Thyroid gland (tissue), 4 donors: Measurements from ENCODE around the gene THAP4.

Experiments used
- POLR2A ChIP-seq, 2 donors: fragments of 450-650 bp; IDR thresholded peaks; one replicate each; pipeline ENCODE4 v1.6.1; 2017; ENCODE audit warnings: antibody characterized with exemption in 2 of 2, mild to moderate bottlenecking in 2 of 2, moderate library complexity in 1 of 2
- TF ChIP-seq, protein P1 (sequence below), 6 experiments: fragments of 200-600 bp in 3 of 6; fragments of 450-650 bp in 3 of 6; sonication (generic) in 3 of 6; IDR thresholded peaks; one replicate each; pipeline ENCODE4 v1.5.1; 2016 to 2019; ENCODE audit warnings: antibody characterized with exemption in 6 of 6, mild to moderate bottlenecking in 2 of 6, inconsistent platforms in 1 of 6, moderate library complexity in 1 of 6

DNA sequence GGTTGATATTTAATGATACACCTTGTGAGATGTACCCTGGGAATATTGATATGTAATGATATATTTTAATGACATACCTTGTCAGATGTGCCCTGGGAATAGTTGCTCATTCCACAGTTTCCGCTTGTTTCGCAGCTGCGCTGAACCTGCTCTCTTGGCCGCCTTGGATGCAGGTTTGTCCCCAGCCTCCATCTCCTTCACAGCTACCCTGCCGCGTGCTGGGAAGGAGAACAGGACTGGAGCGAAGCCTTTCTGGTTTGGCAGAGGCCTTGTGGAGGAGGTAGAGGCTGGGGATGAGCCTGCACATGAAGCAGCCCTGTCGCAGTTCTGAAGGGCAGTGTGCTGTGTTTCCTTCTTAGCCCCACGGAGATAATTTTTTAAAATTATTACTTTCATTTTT lies 15.2 kb upstream of the THAP4 start:
- TF ChIP-seq, protein P1, sequence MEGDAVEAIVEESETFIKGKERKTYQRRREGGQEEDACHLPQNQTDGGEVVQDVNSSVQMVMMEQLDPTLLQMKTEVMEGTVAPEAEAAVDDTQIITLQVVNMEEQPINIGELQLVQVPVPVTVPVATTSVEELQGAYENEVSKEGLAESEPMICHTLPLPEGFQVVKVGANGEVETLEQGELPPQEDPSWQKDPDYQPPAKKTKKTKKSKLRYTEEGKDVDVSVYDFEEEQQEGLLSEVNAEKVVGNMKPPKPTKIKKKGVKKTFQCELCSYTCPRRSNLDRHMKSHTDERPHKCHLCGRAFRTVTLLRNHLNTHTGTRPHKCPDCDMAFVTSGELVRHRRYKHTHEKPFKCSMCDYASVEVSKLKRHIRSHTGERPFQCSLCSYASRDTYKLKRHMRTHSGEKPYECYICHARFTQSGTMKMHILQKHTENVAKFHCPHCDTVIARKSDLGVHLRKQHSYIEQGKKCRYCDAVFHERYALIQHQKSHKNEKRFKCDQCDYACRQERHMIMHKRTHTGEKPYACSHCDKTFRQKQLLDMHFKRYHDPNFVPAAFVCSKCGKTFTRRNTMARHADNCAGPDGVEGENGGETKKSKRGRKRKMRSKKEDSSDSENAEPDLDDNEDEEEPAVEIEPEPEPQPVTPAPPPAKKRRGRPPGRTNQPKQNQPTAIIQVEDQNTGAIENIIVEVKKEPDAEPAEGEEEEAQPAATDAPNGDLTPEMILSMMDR (IDR thresholded peaks at IDR 0.05) = no peak
- TF ChIP-seq POLR2A (IDR thresholded peaks at IDR 0.05) = no peak
